H9 (cell line): ENCODE data around the gene TRAPPC8. TPM values are rescaled to one million over a fixed set of nuclear protein-coding genes. Genes with fewer than 3 reads are reported as not detected.
A peak's percentile ranks its signal among the peaks of the same experiment; 100 is the strongest.

Experiments
- DNase-seq: peaks from one replicate; pipeline ENCODE4 v3.0.0-alpha.2; 2017
- H2AFZ ChIP-seq: one replicate; pipeline ENCODE4 v1.6.1; 2013; ENCODE audit warnings: mild to moderate bottlenecking, low read length, control low read depth, moderate library complexity
- H2AK5ac ChIP-seq: 2 replicates; pipeline ENCODE4 v1.6.1; 2013; ENCODE audit warnings: low read length, control low read depth, mixed read lengths; ENCODE audit not compliant: insufficient read length
- H2BK120ac ChIP-seq: one replicate; pipeline ENCODE4 v1.6.1; 2013; ENCODE audit warnings: low read depth, mild to moderate bottlenecking, low read length, control low read depth, inconsistent platforms; ENCODE audit not compliant: poor library complexity, severe bottlenecking
- H2BK12ac ChIP-seq: 2 replicates; pipeline ENCODE4 v1.6.1; 2013; ENCODE audit warnings: low read length, control low read depth, mixed read lengths, low read depth; ENCODE audit not compliant: insufficient read length
- H2BK15ac ChIP-seq: 2 replicates; pipeline ENCODE4 v1.6.1; 2013; ENCODE audit warnings: low read depth, low read length, control low read depth
- H2BK20ac ChIP-seq: one replicate; pipeline ENCODE4 v1.6.1; 2013; ENCODE audit warnings: low read depth, mild to moderate bottlenecking, low read length, control low read depth, inconsistent platforms; ENCODE audit not compliant: poor library complexity, severe bottlenecking
- H2BK5ac ChIP-seq: 2 replicates; pipeline ENCODE4 v1.6.1; 2013; ENCODE audit warnings: low read length, control low read depth, mixed read lengths; ENCODE audit not compliant: insufficient read length
- H3K14ac ChIP-seq: 2 replicates; pipeline ENCODE4 v1.6.1; 2013; ENCODE audit warnings: low read length, control low read depth; ENCODE audit not compliant: insufficient read depth
- H3K18ac ChIP-seq: 2 replicates; pipeline ENCODE4 v1.6.1; 2013; ENCODE audit warnings: low read depth, mild to moderate bottlenecking, mixed read lengths, low read length, control low read depth; ENCODE audit not compliant: insufficient read length
- H3K23ac ChIP-seq: 2 replicates; pipeline ENCODE4 v1.6.1; 2013; ENCODE audit warnings: low read length, control low read depth, mixed read lengths, low read depth; ENCODE audit not compliant: insufficient read length
- H3K23me2 ChIP-seq: 2 replicates; pipeline ENCODE4 v1.6.1; 2013; ENCODE audit warnings: low read depth, mild to moderate bottlenecking, mixed read lengths, low read length, control low read depth; ENCODE audit not compliant: insufficient read length, poor library complexity, severe bottlenecking
- H3K27ac ChIP-seq: 2 replicates; pipeline ENCODE4 v1.5.1; 2013; ENCODE audit warnings: low read length, control low read depth, mixed read lengths, low read depth; ENCODE audit not compliant: insufficient read length
- H3K27me3 ChIP-seq: 2 replicates; pipeline ENCODE4 v1.6.1; 2013; ENCODE audit warnings: low read length, control low read depth, inconsistent platforms; ENCODE audit not compliant: insufficient read depth
- H3K4ac ChIP-seq: 2 replicates; pipeline ENCODE4 v1.6.1; 2013; ENCODE audit warnings: low read depth, mild to moderate bottlenecking, control low read depth, inconsistent platforms, low read length, moderate library complexity
- H3K4me1 ChIP-seq: 2 replicates; pipeline ENCODE4 v1.6.1; 2013; ENCODE audit warnings: low read length, control low read depth, inconsistent platforms; ENCODE audit not compliant: insufficient read depth
- H3K4me2 ChIP-seq: 2 replicates; pipeline ENCODE4 v1.6.1; 2013; ENCODE audit warnings: low read length, control low read depth, mixed read lengths; ENCODE audit not compliant: insufficient read length, insufficient read depth
- H3K56ac ChIP-seq: 2 replicates; pipeline ENCODE4 v1.6.1; 2013; ENCODE audit warnings: low read depth, mild to moderate bottlenecking, mixed read lengths, low read length, control low read depth; ENCODE audit not compliant: insufficient read length
- H3K79me1 ChIP-seq: 2 replicates; pipeline ENCODE4 v1.6.1; 2013; ENCODE audit warnings: low read depth, mild to moderate bottlenecking, moderate library complexity, low read length, control low read depth, inconsistent platforms; ENCODE audit not compliant: insufficient read depth, poor library complexity, severe bottlenecking
- H3K79me2 ChIP-seq: 2 replicates; pipeline ENCODE4 v1.6.1; 2013; ENCODE audit warnings: low read length, control low read depth, inconsistent platforms; ENCODE audit not compliant: insufficient read depth
- H3K9ac ChIP-seq: 2 replicates; pipeline ENCODE4 v1.6.1; 2013; ENCODE audit warnings: low read length, control low read depth, mixed read lengths; ENCODE audit not compliant: insufficient read length; ENCODE audit errors: extremely low read depth
- H3K9me3 ChIP-seq: one replicate; pipeline ENCODE4 v1.6.1; 2013; ENCODE audit warnings: low read depth, low read length, inconsistent platforms; ENCODE audit not compliant: control insufficient read depth
- H3T11ph ChIP-seq: one replicate; pipeline ENCODE4 v1.6.1; 2013; ENCODE audit warnings: mild to moderate bottlenecking, low read length, control low read depth, inconsistent platforms
- H4K20me1 ChIP-seq: one replicate; pipeline ENCODE4 v1.6.1; 2013; ENCODE audit not compliant: control insufficient read depth, insufficient read length, insufficient read depth
- H4K5ac ChIP-seq: 2 replicates; pipeline ENCODE4 v1.6.1; 2013; ENCODE audit warnings: low read depth, mild to moderate bottlenecking, mixed read lengths, low read length, control low read depth; ENCODE audit not compliant: insufficient read length
- H4K8ac ChIP-seq: replicated peaks from 2 replicates; pipeline ENCODE4 v1.6.1; 2013; ENCODE audit warnings: low read length, control low read depth, mixed read lengths, low read depth; ENCODE audit not compliant: insufficient read length
- H4K91ac ChIP-seq: 2 replicates; pipeline ENCODE4 v1.6.1; 2013; ENCODE audit warnings: low read depth, mild to moderate bottlenecking, moderate library complexity, mixed read lengths, low read length, control low read depth; ENCODE audit not compliant: insufficient read length
- H3K27ac Mint-ChIP-seq, 3 experiments: 2 replicates in 2 of 3; 3 replicates in 1 of 3; pipeline ENCODE4 v1.8.0; 2020 to 2021; ENCODE audit warnings: mixed read lengths in 3 of 3, mild to moderate bottlenecking in 1 of 3, moderate library complexity in 1 of 3
- H3K27me3 Mint-ChIP-seq: 2 replicates; pipeline ENCODE4 v1.8.0; 2021; ENCODE audit warnings: low read depth, mild to moderate bottlenecking, moderate library complexity, mixed read lengths
- H3K36me3 Mint-ChIP-seq, 3 experiments: 2 replicates in 2 of 3; 3 replicates in 1 of 3; pipeline ENCODE4 v1.8.0; 2020 to 2021; ENCODE audit warnings: low read depth in 3 of 3, mixed read lengths in 3 of 3; ENCODE audit not compliant: insufficient read depth in 1 of 3
- H3K4me1 Mint-ChIP-seq, 2 experiments: 2 replicates each; pipeline ENCODE4 v1.8.0; 2020; ENCODE audit warnings: mixed read lengths in 2 of 2
- H3K4me3 Mint-ChIP-seq, 2 experiments: 2 replicates in 1 of 2; 3 replicates in 1 of 2; pipeline ENCODE4 v1.8.0; 2020 to 2021; ENCODE audit warnings: mild to moderate bottlenecking in 2 of 2, mixed read lengths in 2 of 2, moderate library complexity in 1 of 2
- H3K9me3 Mint-ChIP-seq, 2 experiments: 2 replicates in 1 of 2; 3 replicates in 1 of 2; pipeline ENCODE4 v1.8.0; 2020; ENCODE audit warnings: mild to moderate bottlenecking in 2 of 2, mixed read lengths in 2 of 2, moderate library complexity in 1 of 2
- WGBS: extraction: QIAGEN DNeasy Blood & Tissue Kit; methylation state at CpG from one replicate; pipeline ENCODE4 v1.1.7; 2013; ENCODE audit warnings: missing lambda C conversion rate, low lambda C conversion rate, mixed read lengths; ENCODE audit not compliant: insufficient read length; ENCODE audit errors: extremely low coverage; 5-methylcytosine and 5-hydroxymethylcytosine counted together
- total RNA-seq: library from RNA; stranded (reverse); gene quantifications from 2 replicates; pipeline ENCODE4 v1.2.1, GENCODE V29; 2021
- TF ChIP-seq, protein P1 (sequence below): fragments of 200-600 bp; sonication (generic); conservative IDR thresholded peaks from 3 replicates; pipeline ENCODE4 v1.8.0; 2021; ENCODE audit warnings: antibody characterized with exemption, mild to moderate bottlenecking

The TRAPPC8 gene
- total RNA-seq, 1 experiment from 2014 or later: 40.4 TPM

DNA sequence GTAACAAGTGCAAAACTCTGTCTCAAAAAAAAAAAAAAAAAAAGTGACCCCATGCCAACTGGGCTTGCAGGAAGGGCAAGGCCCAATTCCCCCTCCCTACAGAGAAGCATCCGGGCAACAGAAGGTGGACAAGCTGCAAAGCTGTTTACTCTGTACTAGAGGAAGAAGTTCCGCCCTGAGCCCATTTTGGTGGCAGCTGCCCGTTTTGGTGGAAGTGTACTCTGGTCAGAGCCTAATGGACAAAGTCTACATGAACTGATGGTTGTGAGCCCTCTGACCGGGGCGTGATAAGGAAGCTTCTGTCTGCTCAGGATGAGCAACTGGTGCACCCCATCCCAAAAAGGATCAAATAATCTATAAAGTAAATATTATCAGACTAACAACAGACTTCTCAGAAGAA is 65.0 kb downstream of the TRAPPC8 start:
- no peak overlapping the region for H2BK120ac ChIP-seq
- WGBS: no CpG with 5 or more reads among the region's 5 CpGs
- H4K8ac ChIP-seq: no peak overlapping the region

More for the DNA sequence above, 65.0 kb downstream of the TRAPPC8 start:
- Mint-ChIP-seq H3K27me3 (no peaks in the 10 kb centered on the region), H3K27ac (0 out of 7 replicates have a peak overlapping the region, but pooled peaks of 1 of the 3 experiments have one; percentile 32), H3K4me3 (no peak overlapping the region), H3K9me3 (peaks cover 2 to 4% of the 10 kb centered on the region in 2 experiments; a peak in 3 of 5 replicates), H3K36me3 (peaks cover 47 to 77% (median 70%) of the 10 kb centered on the region in 3 experiments), H3K4me1 (no peaks in the 10 kb centered on the region)
- Histone ChIP-seq H2BK12ac (no peak overlapping the region), H3K4me2 (no peak overlapping the region), H2BK5ac (no peak overlapping the region), H3K4me1 (no peaks in the 10 kb centered on the region), H3T11ph (no peak overlapping the region), H3K4ac (no peak overlapping the region), H2AK5ac (no peak overlapping the region), H2BK20ac (no peak overlapping the region), H3K27me3 (no peaks in the 10 kb centered on the region), H2AFZ (no peak overlapping the region), H3K79me2 (no peaks in the 10 kb centered on the region), H3K14ac (no peak overlapping the region), H4K5ac (no peak overlapping the region), H3K9me3 (no peaks in the 10 kb centered on the region), H2BK15ac (no peak overlapping the region), H3K18ac (no peak overlapping the region), H3K27ac (no peak overlapping the region), H4K20me1 (no peaks in the 10 kb centered on the region), H3K23me2 (no peaks in the 10 kb centered on the region), H3K79me1 (no peaks in the 10 kb centered on the region), H3K9ac (no peak overlapping the region), H3K56ac (no peak overlapping the region), H3K23ac (no peak overlapping the region), H4K91ac (no peak overlapping the region)
- no peak for DNase-seq
- TF ChIP-seq, protein P1, sequence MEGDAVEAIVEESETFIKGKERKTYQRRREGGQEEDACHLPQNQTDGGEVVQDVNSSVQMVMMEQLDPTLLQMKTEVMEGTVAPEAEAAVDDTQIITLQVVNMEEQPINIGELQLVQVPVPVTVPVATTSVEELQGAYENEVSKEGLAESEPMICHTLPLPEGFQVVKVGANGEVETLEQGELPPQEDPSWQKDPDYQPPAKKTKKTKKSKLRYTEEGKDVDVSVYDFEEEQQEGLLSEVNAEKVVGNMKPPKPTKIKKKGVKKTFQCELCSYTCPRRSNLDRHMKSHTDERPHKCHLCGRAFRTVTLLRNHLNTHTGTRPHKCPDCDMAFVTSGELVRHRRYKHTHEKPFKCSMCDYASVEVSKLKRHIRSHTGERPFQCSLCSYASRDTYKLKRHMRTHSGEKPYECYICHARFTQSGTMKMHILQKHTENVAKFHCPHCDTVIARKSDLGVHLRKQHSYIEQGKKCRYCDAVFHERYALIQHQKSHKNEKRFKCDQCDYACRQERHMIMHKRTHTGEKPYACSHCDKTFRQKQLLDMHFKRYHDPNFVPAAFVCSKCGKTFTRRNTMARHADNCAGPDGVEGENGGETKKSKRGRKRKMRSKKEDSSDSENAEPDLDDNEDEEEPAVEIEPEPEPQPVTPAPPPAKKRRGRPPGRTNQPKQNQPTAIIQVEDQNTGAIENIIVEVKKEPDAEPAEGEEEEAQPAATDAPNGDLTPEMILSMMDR: no peak
